Suppressor macrophage (primary cell): Measurements from ENCODE around the gene ALKBH3.

Experiments used
- DNase-seq, 4 experiments: peaks; one replicate each; pipeline ENCODE4 v3.0.0-alpha.2; 2020 to 2022

The ALKBH3 gene

DNA sequence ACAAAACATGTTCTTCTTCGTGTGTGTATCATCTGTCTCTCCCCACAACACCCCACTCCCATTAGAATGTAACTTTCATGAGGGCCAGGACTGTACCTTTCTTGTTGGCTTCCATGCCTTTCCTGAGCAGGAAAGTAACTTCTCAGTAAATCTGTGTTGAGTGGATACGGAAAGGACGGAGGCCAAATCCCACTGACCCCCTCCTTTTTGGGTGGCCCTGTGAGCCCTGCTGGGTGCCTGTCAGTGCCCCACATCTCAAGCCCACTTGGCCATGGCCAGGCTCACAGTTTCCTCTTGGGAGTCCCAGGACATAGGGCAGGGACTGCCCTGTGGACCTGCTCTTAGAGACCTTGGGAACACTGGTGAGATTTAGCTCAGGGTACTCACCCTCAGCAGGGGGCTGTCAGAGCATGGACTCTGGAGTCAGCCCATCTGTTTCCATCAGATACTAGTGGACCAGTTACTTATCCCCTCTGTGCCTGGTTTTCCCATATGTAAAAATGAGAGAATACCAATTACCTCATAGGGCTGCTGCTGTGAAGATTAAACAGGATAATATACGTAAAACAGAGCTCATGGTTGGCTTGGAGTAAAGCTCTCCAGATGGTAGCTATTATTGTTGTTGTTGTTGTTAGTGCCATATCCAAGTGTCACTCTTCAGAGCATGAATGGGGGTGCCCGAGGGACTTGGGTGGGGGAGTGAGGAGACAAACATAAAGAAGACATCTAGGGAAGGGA lies 60.8 kb downstream of the ALKBH3 start:
- DNase-seq: no peak

DNA sequence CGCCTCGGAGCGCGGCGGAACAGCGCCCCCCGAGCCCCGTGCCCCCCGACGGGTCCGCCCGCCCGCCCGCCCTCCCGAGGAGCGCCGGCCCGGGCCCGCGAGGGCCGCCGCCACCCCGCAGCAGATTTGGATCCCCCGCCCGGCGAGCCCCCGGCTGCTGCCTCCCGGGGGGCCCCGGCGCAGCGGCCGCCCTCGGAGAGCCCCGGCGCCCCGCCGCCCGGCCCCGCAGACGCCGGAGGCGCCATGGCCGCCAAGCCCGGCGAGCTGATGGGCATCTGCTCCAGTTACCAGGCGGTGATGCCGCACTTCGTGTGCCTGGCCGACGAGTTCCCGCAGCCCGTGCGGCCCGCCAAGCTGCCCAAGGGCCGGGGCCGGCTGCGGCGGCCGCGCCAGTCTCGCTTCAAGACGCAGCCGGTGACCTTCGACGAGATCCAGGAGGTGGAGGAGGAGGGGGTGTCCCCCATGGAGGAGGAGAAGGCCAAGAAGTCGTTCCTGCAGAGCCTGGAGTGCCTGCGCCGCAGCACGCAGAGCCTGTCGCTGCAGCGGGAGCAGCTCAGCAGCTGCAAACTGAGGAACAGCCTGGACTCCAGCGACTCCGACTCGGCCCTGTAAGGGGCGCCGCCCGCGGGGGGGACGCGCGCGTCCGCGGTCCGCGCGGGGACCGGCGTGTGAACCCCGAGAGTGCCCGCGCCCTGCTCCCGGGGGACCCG lies 62.2 kb downstream of the ALKBH3 start:
- DNase-seq: peak in 2 of 4 experiments; percentile 32 to 45

DNA sequence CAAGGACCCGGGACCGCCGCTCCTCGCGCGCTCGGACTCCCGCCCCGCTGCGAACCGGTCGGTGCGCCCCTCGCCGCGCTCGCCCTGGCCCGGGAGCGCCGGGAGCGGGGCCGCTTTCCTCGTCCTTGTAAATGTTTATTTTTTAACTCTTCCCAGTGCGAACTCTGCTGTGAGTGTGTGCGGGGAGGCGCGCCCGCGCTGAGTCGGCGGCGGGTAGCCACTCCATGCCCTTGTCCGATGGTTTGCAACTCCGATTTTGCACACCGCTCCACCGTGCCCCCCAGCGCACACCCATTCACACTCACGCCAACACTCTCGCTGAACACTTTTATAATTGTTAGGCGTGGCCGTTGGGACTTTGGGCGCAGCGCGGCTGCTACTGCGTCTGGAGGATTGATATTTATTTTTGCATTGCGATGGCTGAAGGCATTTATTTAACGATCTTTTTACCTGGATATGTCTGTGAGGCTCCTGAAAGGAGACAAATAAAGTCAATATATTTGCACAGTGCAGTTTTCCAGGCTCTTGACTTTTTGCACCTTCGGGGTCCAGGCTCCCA lies 62.8 kb downstream of the ALKBH3 start:
- no peak for DNase-seq

DNA sequence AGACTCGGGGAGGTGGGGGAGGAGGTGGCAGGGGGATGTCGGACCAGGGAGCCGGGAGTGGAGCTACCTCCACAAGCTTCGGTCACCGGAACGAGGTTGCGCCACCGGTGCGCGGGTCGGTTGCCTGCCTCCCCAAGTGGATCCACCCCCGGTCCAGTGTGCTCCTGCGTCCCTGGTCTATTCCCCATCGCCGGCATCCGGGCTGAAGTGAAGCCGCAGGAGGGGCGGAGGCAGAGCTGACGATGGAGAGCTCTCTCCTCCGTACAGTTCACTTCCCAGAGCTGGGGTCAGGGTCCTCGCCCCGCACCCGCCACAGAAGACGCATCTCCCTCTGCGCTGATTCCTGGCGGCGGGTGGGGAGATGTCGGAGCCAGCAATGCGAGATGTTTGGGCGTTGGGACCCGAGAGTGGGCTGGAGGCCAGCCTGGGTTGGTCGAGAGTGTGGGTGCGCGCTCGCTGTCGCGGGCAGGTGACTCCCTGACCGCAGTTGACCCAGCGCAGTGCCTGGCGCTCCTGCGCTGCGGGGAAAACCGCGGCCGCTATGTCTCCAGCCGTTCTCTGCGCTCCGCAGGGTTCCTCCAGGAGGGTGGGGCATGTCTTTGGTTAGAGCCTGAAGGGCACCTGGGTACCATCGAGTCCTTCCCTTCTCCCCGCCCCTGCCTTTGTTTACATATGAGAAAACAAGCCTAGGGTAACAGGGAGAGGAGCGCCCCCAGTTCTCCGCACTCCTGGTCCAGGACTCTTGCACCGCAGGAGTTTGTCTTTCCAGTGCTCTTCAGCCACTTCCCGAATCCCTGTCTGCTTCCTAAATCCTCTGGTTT lies 63.5 kb downstream of the ALKBH3 start:
- peak in 2 of 4 experiments; percentile 3 to 10 for DNase-seq

DNA sequence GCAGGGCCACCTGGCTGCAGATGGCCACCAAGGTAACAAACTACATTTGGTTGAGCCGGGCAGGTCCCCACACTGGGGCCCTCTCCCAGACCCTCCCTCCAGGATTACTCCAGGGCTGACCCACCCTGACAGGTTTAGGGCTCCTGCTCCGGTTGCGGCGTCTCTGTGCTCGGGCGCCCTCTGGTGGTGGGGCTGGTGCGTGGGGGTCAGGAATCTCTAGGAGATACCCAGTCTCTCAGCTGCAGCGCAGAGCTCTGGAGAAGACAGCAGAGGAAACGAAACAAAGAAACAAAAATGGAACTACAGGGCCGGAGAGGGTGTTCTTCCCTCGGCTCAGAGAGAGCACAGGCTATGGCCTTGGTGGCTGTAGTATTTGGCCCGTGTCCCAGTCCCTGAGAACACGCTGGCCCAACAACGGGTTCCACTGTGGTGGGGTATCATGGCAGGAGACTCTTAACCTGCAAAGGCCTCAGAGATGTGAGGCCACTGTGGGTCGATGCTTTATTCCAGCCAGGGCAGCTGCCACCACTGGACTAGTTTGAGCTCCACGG lies 64.2 kb downstream of the ALKBH3 start:
- peak; percentile 57 to 85 (median 77) for DNase-seq

DNA sequence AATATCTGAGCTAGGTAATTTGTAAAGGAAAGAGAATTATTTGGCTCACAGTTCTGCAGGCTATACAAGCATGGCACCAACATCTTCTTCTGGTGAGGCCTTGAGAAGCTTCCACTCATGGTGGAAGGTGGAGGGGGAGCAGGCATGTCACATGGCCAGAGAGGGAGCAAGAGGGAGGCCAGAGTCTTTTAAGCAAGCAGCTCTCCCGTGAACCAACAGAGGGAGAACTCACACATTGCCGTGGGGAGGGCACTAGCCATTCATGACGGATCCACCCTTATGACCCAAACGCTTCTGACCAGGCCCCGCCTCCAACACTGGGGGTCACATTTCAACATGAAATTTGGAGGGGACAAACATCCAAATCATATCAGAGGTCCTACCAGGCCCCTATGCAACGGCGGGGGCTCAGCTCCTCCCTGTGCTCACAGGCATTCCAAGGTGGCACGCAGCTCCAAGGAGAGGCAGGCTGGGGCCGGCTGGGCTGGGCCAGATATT lies 66.4 kb downstream of the ALKBH3 start:
- peak in 1 of 4 experiments; percentile 7 for DNase-seq

DNA sequence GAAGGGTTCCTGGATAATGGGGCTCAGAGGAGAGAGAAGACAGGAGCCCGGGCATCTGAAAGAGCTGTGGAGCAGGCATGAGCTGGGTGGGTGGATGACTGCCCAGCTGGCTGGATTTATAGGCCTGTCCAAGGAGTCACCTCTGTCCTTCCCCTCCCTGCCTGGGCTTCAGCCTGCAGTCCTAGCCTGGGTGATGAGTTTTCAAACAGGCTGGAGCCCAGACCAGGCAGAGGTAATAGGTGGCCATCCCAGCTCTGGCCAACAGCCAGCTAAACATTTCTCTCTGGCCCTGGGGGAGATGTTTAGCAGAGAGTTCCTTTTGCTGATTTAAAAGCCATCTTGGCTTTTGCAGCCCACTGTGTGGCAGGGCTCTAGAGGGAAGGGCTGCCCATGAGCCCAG lies 67.2 kb downstream of the ALKBH3 start:
- DNase-seq: no peak

DNA sequence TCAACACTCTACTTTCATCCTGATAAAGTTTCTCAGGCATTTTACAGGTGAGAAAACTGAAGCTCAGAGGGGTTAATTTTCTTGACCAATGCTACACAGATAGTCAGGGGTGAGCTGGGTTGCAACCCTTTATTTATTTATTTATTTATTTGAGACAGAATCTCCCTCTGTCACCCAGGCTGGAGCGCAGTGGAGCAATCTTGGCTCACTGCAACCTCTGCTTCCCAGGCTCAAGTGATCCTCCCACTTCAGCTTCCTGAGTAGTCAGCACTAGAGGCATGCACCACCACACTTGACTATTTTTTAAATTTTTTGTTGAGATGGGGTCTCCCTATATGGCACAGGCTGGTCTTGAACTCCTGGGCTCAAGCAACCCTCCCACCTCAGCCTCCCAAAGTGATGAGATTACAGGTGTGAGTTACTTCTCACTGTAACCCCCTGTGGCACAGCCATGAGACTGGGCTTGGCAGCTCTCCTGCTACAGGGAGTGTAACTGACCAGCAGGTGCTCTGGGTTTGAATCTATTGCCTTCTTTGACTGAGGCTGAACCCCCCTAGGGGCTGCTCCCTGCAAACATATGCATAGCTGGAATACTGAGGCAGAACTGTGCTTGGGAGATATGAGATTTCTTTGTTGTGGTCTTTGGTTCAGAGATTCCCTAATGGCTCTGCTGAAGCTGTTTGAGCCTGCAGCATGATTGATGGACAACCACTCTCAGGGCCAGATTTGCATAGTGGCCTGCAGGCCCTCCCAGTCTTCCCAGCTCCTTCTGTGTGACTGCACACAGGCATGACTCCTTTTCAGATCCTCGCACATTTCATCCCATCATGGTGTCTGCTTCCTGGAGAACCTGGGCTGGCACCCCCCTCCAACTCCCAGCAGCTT lies 68.0 kb downstream of the ALKBH3 start:
- DNase-seq: no peak

DNA sequence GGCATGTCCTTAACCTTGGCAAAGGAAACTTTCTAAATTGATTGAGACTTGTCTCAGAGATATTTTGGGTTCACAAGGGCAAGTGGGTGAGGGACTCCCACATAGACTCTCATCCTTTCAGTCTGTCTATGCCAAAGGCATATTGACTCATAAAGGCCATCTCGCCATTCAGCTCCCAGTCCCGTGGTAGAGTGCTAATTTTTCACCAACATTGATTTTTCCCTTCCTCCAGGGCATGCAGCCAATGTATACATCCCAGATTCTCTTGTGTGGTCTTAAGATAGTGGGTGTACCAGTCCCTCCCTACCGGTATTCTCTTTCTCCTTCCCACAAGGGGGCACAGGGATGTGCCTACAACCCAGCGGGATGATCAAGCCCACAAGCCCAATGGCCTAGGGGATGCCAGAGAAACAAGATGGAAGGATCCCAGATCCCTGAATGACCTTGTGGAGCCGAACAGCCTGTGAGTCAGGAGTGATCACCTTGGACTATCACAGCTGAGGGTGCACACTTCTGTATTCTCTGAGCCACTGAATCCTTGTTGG lies 69.8 kb downstream of the ALKBH3 start:
- DNase-seq: no peak

DNA sequence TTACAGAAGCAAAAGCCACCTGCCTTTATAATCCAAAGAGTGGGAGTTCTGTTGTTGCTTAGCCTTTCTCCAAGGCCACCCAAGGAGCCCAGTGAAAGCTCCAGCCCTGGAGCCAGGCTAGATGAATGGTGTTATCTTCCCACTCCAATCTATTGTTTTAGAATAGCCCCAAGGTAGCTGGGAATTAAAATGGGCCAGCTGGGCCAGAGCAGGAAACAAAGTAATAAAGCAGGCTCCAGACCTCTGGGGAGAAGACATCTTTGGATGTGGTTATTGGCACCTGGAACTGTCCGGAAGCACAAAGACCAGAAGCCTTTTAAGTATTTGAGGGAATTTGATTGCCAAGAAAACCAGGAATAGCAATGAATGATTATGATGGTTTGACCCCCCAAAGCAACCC lies 70.6 kb downstream of the ALKBH3 start:
- no peak for DNase-seq

DNA sequence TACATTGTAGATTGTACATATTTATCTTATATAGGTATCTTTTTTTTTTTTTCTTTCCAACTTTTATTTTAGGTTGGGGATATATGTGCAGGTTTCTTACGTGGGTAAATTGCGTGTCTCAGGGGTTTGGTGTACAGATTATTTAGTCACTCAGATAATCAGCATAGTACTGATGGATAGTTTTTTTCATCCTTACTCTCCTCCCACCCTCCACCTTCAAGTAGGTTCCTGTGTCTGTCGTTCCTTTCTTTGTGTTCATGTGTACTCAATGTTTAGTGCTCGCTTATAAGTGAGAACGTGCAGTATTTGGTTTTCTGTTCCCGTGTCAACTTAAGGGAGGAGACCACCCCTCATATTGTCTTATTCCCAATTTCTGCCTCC lies 71.4 kb downstream of the ALKBH3 start:
- no peak for DNase-seq

DNA sequence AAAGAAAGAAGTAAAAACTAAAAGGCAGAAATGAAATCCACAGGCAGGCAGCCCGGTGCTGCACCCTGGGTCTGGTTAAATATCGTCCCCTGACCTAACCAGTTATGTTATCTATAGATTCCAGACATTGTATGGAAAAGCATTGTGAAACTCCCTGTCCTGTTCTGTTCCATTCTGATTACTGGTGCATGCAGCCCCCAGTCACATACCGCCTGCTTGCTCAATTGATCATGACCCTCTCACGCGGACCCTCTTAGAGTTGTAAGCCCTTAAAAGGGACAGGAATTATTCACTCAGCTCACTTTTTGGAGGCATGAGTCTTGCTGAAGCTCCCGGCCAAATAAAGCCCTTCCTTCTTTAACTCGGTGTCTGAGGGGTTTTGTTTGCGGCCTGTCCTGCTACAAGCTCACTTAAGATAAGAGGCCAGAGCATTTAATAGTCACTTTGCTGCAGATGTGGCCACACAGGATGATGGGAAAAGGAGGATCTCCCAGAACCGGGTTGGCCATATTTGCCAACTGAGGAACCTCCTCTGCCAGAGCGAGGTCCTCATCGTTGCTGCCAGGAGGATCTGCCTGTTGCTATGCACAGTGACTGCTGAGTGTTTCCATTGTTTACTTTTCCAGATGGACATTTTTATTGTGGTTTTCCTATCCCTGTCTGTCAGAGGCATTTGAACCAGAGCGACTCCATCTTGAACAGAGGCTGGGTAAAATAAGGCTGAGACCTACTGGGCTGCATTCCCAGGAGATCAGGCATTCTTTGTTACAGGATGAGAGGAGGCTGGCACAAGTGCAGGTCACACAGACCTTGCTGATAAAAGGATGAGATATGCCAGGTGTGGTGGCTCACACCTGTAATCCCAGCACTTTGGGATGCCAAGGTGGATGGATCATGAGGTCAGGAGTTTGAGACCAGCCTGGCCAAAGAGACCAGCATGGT lies 72.0 kb downstream of the ALKBH3 start:
- no peak for DNase-seq

DNA sequence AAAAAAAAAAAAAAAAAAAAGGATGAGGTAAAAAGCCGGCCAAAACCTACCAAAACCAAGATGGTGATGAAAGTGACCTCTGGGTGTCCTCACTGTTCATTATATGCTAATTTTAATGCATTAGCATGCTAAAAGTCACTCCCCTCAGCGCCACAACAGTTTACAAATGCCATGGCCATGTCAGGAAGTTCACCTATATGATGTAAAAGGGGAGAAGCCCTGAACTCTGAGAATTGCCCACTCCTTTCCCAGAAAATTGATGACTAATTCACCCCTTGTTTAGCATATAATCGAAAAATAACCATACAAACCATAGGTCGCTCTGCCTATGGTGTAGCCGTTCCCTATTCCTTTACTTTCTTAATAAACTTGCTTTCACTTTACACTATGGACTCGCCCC lies 72.9 kb downstream of the ALKBH3 start:
- no peak for DNase-seq

DNA sequence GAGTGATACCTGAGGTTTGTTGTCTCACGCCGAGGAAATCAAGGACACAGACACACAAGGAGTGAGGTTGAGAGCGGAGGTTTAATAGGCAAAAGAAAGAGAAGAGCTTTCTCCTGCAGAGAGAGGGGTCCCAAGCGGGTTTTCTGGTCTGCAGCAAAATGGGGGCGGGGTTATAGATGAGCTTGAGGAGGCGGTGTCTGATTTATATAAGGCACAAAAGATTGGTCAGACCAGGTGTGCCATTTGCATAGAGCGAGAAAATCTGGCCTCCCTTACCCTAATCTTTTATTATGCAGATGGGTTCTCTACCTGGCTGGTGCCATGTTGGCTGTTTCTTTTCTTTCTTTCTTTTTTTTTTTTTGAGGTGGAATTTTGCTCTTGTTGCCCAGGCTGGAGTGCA lies 73.6 kb downstream of the ALKBH3 start:
- no peak for DNase-seq

DNA sequence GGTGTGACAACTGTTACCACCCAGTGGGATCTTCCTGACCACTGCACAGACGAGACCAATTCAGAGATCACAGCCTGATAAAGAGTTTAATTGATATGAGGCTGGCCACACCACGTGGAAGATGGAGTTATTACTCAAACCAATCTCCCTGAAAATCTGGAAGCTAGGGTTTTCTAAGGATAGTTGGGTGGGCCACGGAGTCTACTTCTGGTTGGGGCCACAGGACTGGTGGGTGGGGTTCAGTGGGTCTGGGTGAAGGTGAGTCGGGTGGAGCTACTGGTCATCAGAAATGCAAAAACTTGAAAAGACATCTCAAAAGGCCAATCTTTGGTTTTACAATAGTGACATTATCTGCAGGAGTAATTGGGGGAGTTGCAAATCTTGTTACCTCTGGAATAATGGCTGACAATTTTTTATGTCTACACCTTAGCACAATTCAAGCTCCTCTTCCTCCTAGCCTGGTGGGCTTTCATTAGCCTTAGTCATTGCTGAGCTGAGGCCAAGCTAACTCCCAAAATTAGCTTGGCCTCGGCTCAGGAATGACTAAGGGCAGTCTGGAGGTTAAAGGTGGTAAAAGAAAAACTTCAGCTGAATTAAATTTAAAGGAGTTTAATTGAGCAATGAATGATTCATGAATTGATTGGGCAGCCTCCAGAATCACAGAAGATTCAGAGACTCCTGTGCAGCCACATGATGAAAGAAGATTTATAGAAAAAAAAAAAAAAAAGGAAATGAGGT lies 74.9 kb downstream of the ALKBH3 start:
- no peak for DNase-seq

DNA sequence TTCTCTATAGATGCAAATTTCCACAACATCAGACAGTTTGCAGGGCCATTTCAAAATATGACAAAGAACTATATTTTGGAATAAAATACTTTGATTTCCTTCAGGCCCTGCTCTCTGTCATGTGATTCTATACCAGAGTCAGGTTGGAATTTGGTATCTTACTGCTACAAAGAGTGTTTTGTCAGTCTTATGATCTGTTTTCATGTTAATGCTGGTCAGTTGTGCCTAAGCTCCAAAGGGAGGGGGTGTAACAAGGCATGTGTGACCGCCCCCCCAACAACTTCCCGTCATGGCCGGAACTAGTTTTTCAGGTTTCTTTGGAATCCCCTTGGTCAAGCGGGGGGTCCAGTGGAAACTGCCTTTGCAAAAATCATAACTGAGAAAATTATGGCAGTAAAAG lies 76.9 kb downstream of the ALKBH3 start:
- DNase-seq: no peak

DNA sequence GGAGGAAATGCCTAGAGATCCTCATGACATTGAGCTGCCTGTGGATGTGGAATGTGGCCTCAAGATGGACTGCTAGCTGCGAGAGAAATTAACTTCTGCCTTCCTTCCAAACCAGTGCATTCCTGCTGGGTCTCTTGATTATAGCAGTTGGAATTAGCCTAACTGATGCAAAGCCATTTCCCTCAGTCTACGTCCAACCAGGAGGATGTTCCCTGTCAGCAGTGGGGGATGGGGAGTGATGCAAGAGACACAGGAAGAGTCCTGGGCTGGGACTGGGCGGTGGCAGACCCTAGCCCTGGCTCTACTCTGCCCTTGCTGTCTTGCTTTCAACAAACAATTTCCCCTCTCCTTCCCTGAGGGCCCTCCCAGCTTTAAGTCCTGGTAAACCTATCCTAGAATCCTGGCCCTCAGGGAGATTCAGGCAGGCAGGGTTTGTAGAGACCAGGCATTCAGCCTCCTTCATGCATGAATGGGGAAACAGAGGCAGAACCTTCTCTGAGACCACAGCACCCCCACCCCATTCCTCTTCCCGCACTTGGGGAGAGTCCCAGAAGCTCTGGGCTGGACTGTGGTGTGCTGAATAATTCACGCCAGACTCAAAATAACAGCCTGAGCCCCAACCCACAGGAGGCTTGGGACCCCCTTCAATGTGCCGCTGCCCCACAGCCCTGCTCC lies 78.8 kb downstream of the ALKBH3 start:
- DNase-seq: no peak

DNA sequence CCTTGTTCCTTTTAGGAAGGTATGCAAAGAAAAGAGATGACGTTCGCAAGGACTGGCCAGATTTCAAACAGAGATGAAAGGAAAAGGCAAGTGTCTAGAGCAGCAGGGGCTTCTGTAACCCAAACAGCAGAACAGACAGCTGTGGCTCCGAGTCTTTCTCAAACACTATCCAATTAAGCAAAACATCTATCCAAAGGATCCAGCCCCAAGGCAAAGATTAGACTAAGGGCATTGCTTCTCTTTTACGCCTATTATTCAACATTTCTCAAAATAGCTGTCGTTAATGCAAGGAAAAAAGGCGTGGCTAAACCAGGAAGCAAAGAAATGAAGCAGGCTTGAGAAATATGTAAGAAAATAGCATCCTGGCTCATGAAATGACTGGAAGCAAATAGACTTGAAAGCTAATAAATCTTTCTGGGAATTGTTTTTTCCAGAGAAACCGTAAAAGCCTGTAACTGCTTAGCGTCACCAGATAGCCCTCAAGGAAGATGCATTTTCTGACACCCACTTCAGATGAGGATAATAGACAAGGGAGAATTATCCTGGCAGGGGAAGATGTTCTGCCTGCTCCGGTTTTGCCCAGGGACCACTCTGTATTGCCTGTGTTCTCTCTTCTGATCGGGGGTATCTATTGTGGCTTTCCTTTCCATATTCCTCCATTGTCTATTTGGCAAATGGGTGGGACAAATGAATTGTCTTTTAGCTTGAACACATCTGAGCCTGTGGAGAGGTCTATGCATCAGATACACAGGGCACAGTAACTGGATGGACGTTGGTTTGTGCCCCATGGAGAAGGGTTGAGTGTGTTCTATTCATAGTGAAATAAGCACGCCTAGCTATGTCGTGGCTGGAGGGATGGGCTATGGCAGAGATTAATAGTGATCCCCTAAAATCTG lies 82.0 kb downstream of the ALKBH3 start:
- no peak for DNase-seq
